ENCODE data around the gene JAZF1. TPM values are rescaled to one million over a fixed set of nuclear protein-coding genes. Genes with fewer than 3 reads are reported as not detected.

JAZF1 gene
- total RNA-seq, 2 donors from 2014 or later, result 9.3 to 37.4 TPM

- WGBS, result 92% methylated on average over 4 of the region's 4 CpGs
- Histone ChIP-seq H3K27ac (no peak overlapping the region), H3K27me3 (replicated peaks; ENCODE audit: insufficient read depth) (no peaks in the 10 kb centered on the region), H3K4me3 (no peak overlapping the region), H3K9me3 (no peaks in the 10 kb centered on the region), H3K4me1 (replicated peaks) (no peaks in the 10 kb centered on the region), H3K36me3 (no peaks in the 10 kb centered on the region)
- intact Hi-C loops (cut with DNase I), result loop anchor here (5.0 kb wide), 1 partner anchor 35 kb away; no protein-coding TSS in a partner anchor
- no peak for DNase-seq (ENCODE audit: low spot score)
- TF ChIP-seq CTCF (IDR thresholded peaks at IDR 0.05) (no peak), POLR2A (IDR thresholded peaks at IDR 0.05) (no peak), POLR2AphosphoS5 (IDR thresholded peaks at IDR 0.05) (no peak)
Measured at GRCh38 chr7:28061824-28062196, 118.8 kb downstream of the JAZF1 start.

- 40% methylated on average over 1 of the region's 1 CpG for WGBS
- no peaks in the 10 kb centered on the region for H3K9me3 ChIP-seq
- H3K36me3 ChIP-seq, result no peaks in the 10 kb centered on the region
- no peak for TF ChIP-seq POLR2A (IDR thresholded peaks at IDR 0.05)
- no peak for TF ChIP-seq POLR2AphosphoS5 (IDR thresholded peaks at IDR 0.05)
- TF ChIP-seq CTCF (IDR thresholded peaks at IDR 0.05), result no peak
- H3K27me3 ChIP-seq (replicated peaks; ENCODE audit: insufficient read depth), result no peaks in the 10 kb centered on the region
- intact Hi-C loops (cut with DNase I), result loop anchor here (5.0 kb wide), 1 partner anchor 37 kb away; no protein-coding TSS in a partner anchor
- no peak overlapping the region for H3K27ac ChIP-seq
- no peak overlapping the region for H3K4me3 ChIP-seq
- H3K4me1 ChIP-seq (replicated peaks), result no peaks in the 10 kb centered on the region
- DNase-seq (ENCODE audit: low spot score), result no peak
Measured at GRCh38 chr7:28060371-28060950, 120.1 kb downstream of the JAZF1 start.

- TF ChIP-seq POLR2A (IDR thresholded peaks at IDR 0.05), result no peak
- no peak for TF ChIP-seq POLR2AphosphoS5 (IDR thresholded peaks at IDR 0.05)
- TF ChIP-seq CTCF (IDR thresholded peaks at IDR 0.05), result no peak
- H3K36me3 ChIP-seq, result no peaks in the 10 kb centered on the region
- no peak overlapping the region for H3K4me3 ChIP-seq
- H3K27me3 ChIP-seq (replicated peaks; ENCODE audit: insufficient read depth), result no peaks in the 10 kb centered on the region
- WGBS, result 76% methylated on average over 3 of the region's 3 CpGs
- DNase-seq (ENCODE audit: low spot score), result no peak
- intact Hi-C loops (cut with DNase I), result no loop called here
- no peaks in the 10 kb centered on the region for H3K9me3 ChIP-seq
- H3K27ac ChIP-seq, result no peak overlapping the region
- no peaks in the 10 kb centered on the region for H3K4me1 ChIP-seq (replicated peaks)
Measured at GRCh38 chr7:28055161-28055544, 125.4 kb downstream of the JAZF1 start.

GRCh38 chr7:28054531-28055160 is 125.9 kb downstream of the JAZF1 start:
- H3K27me3 ChIP-seq (replicated peaks; ENCODE audit: insufficient read depth), result no peaks in the 10 kb centered on the region
- no peaks in the 10 kb centered on the region for H3K4me1 ChIP-seq (replicated peaks)
- no peak overlapping the region for H3K27ac ChIP-seq
- intact Hi-C loops (cut with DNase I), result no loop called here
- WGBS, result 82% methylated on average over 10 of the region's 10 CpGs
- no peak for TF ChIP-seq CTCF (IDR thresholded peaks at IDR 0.05)
- DNase-seq (ENCODE audit: low spot score), result no peak
- H3K36me3 ChIP-seq, result no peaks in the 10 kb centered on the region
- no peaks in the 10 kb centered on the region for H3K9me3 ChIP-seq
- no peak overlapping the region for H3K4me3 ChIP-seq

GRCh38 chr7:28052933-28053332 is 127.7 kb downstream of the JAZF1 start:
- no peak overlapping the region for H3K27ac ChIP-seq
- H3K4me3 ChIP-seq, result no peak overlapping the region
- intact Hi-C loops (cut with DNase I), result no loop called here
- H3K9me3 ChIP-seq, result no peaks in the 10 kb centered on the region
- DNase-seq (ENCODE audit: low spot score), result no peak
- no peaks in the 10 kb centered on the region for H3K4me1 ChIP-seq (replicated peaks)
- no peaks in the 10 kb centered on the region for H3K27me3 ChIP-seq (replicated peaks; ENCODE audit: insufficient read depth)
- H3K36me3 ChIP-seq, result no peaks in the 10 kb centered on the region
- 92% methylated on average over 3 of the region's 3 CpGs for WGBS
- no peak for TF ChIP-seq POLR2A (IDR thresholded peaks at IDR 0.05)
- TF ChIP-seq POLR2AphosphoS5 (IDR thresholded peaks at IDR 0.05), result no peak
- TF ChIP-seq CTCF (IDR thresholded peaks at IDR 0.05), result no peak

Measured in prostate gland (tissue), 2 donors.